Measurements from ENCODE around the gene ECHS1.

The ECHS1 gene

GRCh38 chr10:133358162-133358924 is 14.8 kb downstream of the ECHS1 start:
- no peak for DNase-seq (ENCODE audit: low read depth)

GRCh38 chr10:133357285-133358161 is 15.6 kb downstream of the ECHS1 start, which contains the start of gene FUOM:
FUOM (minus strand) TSS chr10:133358019; CDS start chr10:133358007, 12 bp downstream.
- DNase-seq (ENCODE audit: low read depth) = no peak

- no peak for DNase-seq (ENCODE audit: low read depth)
Observed at GRCh38 chr10:133356549-133357284, 16.4 kb downstream of the ECHS1 start.

GRCh38 chr10:133355991-133356390 is 17.2 kb downstream of the ECHS1 start:
- DNase-seq (ENCODE audit: low read depth) = no peak

GRCh38 chr10:133355266-133355665 is 17.9 kb downstream of the ECHS1 start:
- DNase-seq (ENCODE audit: low read depth) = no peak

- no peak for DNase-seq (ENCODE audit: low read depth)
Observed at GRCh38 chr10:133354672-133355240, 18.4 kb downstream of the ECHS1 start.

- no peak for DNase-seq (ENCODE audit: low read depth)
Observed at GRCh38 chr10:133353988-133354605, 19.1 kb downstream of the ECHS1 start.

- DNase-seq (ENCODE audit: low read depth) = no peak
Observed at GRCh38 chr10:133353202-133353959, 19.8 kb downstream of the ECHS1 start.

GRCh38 chr10:133351408-133352318 is 21.5 kb downstream of the ECHS1 start:
- no peak for DNase-seq (ENCODE audit: low read depth)

- DNase-seq (ENCODE audit: low read depth) = no peak
Observed at GRCh38 chr10:133350950-133351329, 22.2 kb downstream of the ECHS1 start.

- no peak for DNase-seq (ENCODE audit: low read depth)
Observed at GRCh38 chr10:133350283-133350949, 22.7 kb downstream of the ECHS1 start.

GRCh38 chr10:133349577-133350011 is 23.6 kb downstream of the ECHS1 start:
- no peak for DNase-seq (ENCODE audit: low read depth)

- no peak for DNase-seq (ENCODE audit: low read depth)
Observed at GRCh38 chr10:133349160-133349568, 24.0 kb downstream of the ECHS1 start.

- DNase-seq (ENCODE audit: low read depth) = no peak
Observed at GRCh38 chr10:133347710-133348517, 25.2 kb downstream of the ECHS1 start.

- DNase-seq (ENCODE audit: low read depth) = no peak
Observed at GRCh38 chr10:133346413-133346812, 26.7 kb downstream of the ECHS1 start.

GRCh38 chr10:133344236-133344635 is 28.9 kb downstream of the ECHS1 start:
- DNase-seq (ENCODE audit: low read depth) = no peak

- DNase-seq (ENCODE audit: low read depth) = no peak
Observed at GRCh38 chr10:133343558-133343957, 29.6 kb downstream of the ECHS1 start.

- no peak for DNase-seq (ENCODE audit: low read depth)
Observed at GRCh38 chr10:133342942-133343341, 30.2 kb downstream of the ECHS1 start.
